Lower leg skin (tissue), 4 donors: ENCODE results near the gene NFIB. TPM values are rescaled to one million over a fixed set of nuclear protein-coding genes. Genes with fewer than 3 reads are reported as not detected.

Source experiments
- DNase-seq, 2 donors: peaks; one replicate each; pipeline ENCODE4 v3.0.0-alpha.2; 2019; ENCODE audit warnings: low spot score in 2 of 2
- H3K4me3 ChIP-seq: fragments of 200-600 bp; sonication (generic); 2 replicates; pipeline ENCODE4 v1.5.1; 2017; ENCODE audit warnings: mild to moderate bottlenecking, low read depth; ENCODE audit not compliant: poor library complexity, severe bottlenecking
- CTCF ChIP-seq, 3 donors: fragments of 450-650 bp; IDR thresholded peaks; one replicate each; pipeline ENCODE4 v1.5.1; 2016; ENCODE audit warnings: antibody characterized with exemption in 3 of 3, mild to moderate bottlenecking in 3 of 3, moderate library complexity in 2 of 3
- POLR2A ChIP-seq, 2 donors: fragments of 450-650 bp; IDR thresholded peaks; one replicate each; pipeline ENCODE4 v1.6.1; 2016 to 2017; ENCODE audit warnings: antibody characterized with exemption in 2 of 2, mild to moderate bottlenecking in 1 of 2, moderate library complexity in 1 of 2
- WGBS, 2 donors: methylation state at CpG; one replicate each; pipeline ENCODE4 v1.1.5; 2018; 5-methylcytosine and 5-hydroxymethylcytosine counted together
- intact Hi-C: fragments of 100-400 bp; cut with DNase I; formaldehyde crosslinking; loops from one replicate; pipeline ENCODE4 v1.15.0; 2023; ENCODE audit warnings: low total_unique reads
- total RNA-seq, 4 donors: library from RNA; depleted of rRNA; stranded (reverse); fragments of >200 nt; gene quantifications; one replicate each; pipeline ENCODE4 v1.1.0, GENCODE V29; 2016

The NFIB gene
- total RNA-seq, 4 donors from 2014 or later = 68.2 to 145 (median 78.6) TPM

GRCh38 chr9:14170392-14170931, 143.5 kb downstream of the NFIB start:
- H3K4me3 ChIP-seq = no peak overlapping the region
- TF ChIP-seq CTCF (IDR thresholded peaks at IDR 0.05) (no peak), POLR2A (IDR thresholded peaks at IDR 0.05) (no peak)
- WGBS, 2 donors = 40 to 63% methylated on average over 2 of the region's 2 CpGs

DNA sequence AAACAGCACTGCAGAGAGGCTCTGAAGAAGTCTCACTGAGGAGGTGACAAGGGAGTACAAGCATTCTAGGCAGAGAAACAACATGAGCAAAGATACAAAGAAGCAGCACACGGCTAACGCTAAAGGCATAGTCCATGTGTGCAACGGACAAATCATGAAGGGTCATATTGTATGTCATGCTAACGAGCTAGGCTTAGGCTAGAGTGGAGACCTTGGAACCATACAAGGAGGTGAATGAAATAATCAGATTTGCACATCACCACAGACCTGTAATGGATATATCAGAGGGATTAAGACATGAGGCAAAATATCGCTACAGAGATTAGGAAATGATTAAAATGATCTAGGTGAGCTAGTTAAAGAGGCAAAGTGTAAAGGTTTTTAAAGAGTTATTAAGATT, 145.6 kb downstream of the NFIB start:
- TF ChIP-seq CTCF (IDR thresholded peaks at IDR 0.05) (no peak), POLR2A (IDR thresholded peaks at IDR 0.05) (no peak)
- H3K4me3 ChIP-seq = no peak overlapping the region
- DNase-seq = no peak
- WGBS, 2 donors = 86 to 92% methylated on average over 5 of the region's 5 CpGs
- intact Hi-C loops = no loop called here

More at GRCh38 chr9:14170392-14170931, 143.5 kb downstream of the NFIB start:
- DNase-seq = no peak
- intact Hi-C loops = no loop called here

DNA sequence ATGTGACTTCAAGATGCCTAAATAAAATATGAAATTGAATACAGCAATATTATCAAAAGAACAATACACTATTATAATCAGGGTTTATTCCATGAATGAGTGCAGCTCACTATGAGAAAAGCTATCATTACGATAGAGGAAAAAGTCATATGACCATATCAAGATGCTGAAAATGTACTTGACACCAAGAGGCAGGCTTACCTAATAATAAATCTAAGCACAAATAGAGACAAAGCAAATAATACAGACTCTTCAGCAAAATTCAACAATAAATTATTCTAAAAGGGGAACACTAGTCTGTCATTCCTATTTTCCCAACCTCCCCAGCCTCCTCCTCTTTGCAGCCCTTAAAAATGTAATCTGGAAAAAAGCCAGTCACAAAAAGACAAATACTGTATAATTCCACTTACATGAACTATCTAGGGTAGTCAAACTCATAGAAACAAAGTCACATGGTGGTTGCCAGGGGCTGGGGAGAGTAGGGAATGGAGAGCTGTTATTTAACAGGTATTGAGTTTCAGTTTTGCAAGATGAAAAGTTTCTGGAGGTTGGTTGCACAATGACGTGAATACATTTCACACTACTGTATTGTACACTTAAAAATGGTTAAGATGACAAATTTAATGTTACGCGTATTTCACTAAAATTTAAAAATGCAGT, 148.4 kb downstream of the NFIB start:
- H3K4me3 ChIP-seq = no peak overlapping the region
- DNase-seq = no peak
- 79 to 81% methylated on average over 4 of the region's 4 CpGs for WGBS, 2 donors
- no peak for TF ChIP-seq CTCF (IDR thresholded peaks at IDR 0.05)
- TF ChIP-seq POLR2A (IDR thresholded peaks at IDR 0.05) = no peak
- intact Hi-C loops = no loop called here

DNA sequence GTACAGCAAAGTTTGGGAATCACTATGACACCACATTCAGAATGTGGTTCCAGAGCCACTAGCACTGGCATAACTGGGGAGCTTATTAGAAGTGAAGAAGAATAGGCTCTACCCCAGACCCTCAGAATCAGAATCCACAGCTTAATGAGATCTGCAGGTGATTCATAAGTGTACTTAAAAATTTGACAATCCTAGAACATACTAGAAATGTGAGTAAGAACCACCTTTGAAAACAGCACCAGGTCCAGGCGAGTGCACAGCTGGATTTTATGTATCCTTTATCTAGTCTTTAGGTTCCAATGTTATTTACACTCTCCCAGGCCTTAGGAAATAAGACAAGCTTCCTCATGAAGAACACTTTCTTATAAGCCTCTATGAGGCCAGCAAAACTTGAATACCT, 149.0 kb downstream of the NFIB start:
- TF ChIP-seq CTCF (IDR thresholded peaks at IDR 0.05) = no peak
- TF ChIP-seq POLR2A (IDR thresholded peaks at IDR 0.05) = no peak
- DNase-seq = no peak
- H3K4me3 ChIP-seq = no peak overlapping the region
- intact Hi-C loops = no loop called here
- WGBS, 2 donors = 90 to 91% methylated on average over 1 of the region's 1 CpG

- no peak overlapping the region for H3K4me3 ChIP-seq
- intact Hi-C loops = no loop called here
- DNase-seq = no peak
- no peak for TF ChIP-seq POLR2A (IDR thresholded peaks at IDR 0.05)
- TF ChIP-seq CTCF (IDR thresholded peaks at IDR 0.05) = no peak
- WGBS, 2 donors = 87 to 88% methylated on average over 4 of the region's 4 CpGs
These were observed 154.3 kb downstream of the NFIB start for GRCh38 chr9:14159440-14160216.
